NCI-H2171 treated with DMSO at 0.1 percent for 48 hours (cell line): ENCODE data around the gene RIPPLY1.
"Not testable (repeated sequence)": the region's sequence is repeated elsewhere in the genome, so short reads cannot be mapped to it uniquely, and the experiment has no call there.

Experiments
- DNase-seq: peaks from one replicate; lab custom pipeline; 2025; lab: John Stamatoyannopoulos, UW

The RIPPLY1 gene

DNA sequence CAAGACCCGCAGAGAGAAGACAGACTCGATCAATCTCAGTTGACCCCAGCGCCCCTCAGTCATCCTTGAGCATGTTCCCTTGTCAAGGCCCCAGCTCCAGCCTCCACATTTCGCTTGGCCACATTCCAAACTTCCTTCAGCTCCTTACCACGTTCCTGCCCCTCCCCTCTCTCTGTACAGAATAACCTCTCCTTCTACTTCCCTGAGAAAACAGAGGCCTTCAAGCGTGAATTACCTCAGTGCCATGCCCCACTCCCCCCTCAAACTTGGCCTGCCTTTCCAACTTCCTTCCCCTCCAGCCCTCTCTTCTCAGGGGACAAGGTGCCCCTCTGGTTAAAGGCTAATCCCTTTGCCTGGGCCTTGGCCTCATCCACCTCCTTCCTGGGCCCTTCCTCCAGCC lies 3.2 kb upstream of the RIPPLY1 start:
- no peak for DNase-seq

DNA sequence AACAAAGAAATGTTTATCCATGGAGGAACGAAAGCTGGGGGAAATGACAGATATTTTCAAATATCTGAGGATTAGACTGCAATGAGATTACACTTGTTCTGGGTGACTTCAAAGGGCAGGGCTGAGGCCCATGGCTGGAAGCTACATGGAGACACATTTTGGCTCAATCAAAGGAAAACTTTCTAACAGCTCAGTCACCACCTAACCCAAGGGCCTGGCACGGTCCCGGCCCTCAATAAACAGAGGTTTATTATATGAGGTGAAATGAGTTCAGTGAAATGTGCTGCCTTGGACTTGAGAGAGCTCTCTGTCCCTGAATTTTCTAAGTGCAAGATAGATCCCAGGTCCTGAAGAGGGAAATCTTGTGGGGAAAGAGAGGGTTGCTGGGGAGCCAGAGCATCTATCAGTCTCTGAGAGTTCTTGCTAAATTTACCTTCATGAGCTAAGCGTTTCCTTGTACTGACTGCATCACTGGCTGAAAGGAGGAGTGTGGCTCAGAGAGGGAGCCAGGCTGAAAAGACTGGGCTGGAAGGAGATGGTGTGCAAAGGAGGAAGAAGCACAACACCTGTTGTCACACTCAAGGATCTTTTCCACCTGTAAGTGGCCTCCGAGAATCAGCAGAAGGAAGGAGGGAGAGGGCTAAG lies 2.0 kb upstream of the RIPPLY1 start:
- DNase-seq = no peak

DNA sequence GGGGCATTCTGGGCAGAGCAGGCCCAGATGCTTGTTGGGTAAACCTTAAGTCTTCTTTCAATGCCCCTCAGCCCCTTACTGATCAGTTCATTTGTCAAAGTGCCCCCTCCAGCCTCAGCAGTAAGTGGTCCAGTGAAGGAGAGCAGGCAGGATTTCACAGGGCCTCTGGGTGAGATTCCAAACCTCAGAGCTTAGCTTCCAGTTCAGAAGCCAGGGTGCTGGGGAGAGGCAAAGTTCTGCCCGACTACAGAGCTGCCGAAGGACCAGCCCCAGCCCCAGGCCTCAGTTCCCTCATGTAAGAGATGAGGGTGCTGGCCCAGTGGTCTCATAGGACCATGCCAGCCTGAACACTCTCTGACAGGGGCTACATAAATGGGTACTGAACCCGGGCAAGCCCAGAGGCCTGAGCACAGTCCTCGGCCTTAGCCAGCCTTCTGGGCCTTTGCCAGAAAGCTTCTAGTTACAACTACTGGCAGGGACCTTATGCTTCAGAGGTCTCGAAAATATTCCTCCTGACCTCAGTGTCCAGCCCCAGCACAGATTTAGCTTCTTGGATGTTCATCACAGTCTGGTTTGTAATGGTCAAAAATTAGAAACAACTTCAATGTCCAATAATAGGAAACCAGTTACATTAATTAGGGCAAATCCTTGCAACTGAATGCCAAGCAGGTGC lies 851 bp upstream of the RIPPLY1 start:
- DNase-seq = no peak

GRCh38 chrX:106902684-106903083 lies 457 bp downstream of the RIPPLY1 start:
- DNase-seq = no peak

DNA sequence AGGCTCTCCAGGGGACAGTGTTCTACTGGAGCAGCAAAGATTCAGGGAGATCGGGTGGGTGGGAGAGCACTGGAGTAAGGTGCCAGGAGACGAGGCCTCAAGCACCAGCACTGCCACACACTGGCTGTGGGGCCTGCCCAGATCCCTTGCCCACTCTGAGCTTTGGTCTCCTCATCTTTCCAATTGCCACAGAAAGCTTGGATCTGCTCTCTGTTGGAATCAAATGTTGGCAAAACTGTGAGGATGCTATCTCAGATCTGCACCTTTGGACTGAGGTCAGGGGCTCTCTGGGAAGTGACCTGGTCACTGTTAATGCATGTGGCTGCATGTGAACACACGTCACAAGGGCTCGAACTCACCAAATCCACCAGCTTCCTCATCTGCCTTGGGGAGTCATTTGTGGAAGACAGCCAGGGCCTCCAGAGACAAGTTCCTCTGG lies 1.3 kb downstream of the RIPPLY1 start:
- DNase-seq = no peak

GRCh38 chrX:106901341-106901740 lies 1.8 kb downstream of the RIPPLY1 start:
- no peak for DNase-seq

DNA sequence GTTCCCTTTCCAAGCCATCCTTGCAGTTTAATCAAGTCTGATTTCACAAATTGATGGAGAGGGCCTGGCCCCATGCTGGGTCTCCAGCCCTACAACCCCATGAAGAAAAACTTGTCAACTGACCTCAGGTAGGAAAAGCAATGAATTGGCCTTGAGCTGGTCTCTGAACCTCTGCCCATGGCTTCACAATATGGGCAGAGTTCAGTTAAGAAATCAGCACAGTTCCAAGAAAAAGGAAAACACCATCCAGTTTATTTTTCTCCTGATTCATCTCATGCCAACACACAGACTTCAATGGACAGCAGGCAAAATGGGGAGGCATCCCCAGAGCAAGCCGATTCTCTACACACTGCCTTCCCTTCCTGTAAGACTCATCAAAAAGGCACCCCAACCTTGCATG lies 3.3 kb downstream of the RIPPLY1 start:
- DNase-seq = no peak

DNA sequence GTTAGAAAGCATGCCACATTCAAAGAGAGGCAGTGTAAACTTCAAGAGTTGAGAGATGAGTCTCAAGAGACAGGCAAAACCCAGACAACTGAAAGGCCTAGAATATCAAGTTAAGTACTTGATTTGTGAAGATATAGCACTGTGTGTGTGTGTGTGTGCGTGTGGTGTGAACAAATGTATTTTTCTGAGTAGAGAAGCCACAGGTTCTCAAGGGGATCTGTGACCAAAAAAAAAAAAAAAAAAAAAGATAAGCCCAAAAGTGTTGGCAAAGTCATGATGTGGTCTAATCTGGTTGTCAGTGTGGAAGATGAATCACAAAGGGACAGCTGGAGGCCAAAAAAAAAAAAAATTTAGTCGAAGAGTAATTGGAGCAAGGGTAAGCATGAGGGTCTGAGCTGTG lies 3.9 kb downstream of the RIPPLY1 start:
- DNase-seq = no peak

GRCh38 chrX:106898462-106898861 lies 4.7 kb downstream of the RIPPLY1 start:
- peak; percentile 5 for DNase-seq

DNA sequence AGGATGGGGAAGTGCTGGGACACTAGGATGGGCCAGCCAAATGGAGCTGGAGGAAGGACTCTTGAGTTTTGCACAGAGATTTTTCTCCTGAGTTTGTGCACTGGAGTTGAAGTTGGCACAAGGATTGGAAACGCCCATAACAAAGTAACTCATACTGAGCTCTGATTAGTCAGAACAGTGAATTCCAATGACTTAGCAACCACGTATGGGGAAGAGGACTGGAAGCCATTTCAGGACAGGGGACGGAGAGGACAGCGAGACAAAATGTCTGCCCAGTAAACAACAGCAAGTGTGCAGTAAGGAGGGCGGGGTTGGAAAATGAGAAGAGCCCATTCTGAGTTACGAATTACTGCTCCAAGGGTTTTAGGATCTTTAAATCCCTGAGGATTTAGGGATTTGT lies 5.9 kb downstream of the RIPPLY1 start:
- DNase-seq = no peak

DNA sequence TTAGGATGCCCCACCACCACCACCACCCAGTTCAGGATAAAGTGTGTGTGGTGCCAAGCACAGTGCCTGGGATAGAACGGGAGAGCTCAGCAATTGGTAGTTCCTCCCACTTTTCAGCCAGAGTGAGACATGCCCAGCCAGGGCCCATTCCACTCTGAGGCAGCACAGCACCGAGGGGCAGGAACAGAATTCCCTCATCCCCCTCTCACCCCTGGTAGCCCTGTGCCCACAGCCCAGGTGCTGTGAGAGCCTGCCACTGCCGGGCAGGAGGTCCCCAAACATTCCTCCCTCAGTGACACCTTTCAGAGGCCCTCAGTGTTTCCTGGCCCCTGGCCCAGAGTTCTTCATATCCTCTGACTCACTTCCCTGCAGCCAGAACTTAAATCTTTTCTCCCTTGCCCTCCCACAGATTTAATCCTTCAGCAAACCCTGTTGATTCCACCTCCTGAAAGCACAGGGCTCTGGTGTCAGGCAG lies 8.1 kb downstream of the RIPPLY1 start:
- DNase-seq = no peak

- peak; percentile 61 for DNase-seq
These were observed 8.7 kb downstream of the RIPPLY1 start for GRCh38 chrX:106894392-106894909.

DNA sequence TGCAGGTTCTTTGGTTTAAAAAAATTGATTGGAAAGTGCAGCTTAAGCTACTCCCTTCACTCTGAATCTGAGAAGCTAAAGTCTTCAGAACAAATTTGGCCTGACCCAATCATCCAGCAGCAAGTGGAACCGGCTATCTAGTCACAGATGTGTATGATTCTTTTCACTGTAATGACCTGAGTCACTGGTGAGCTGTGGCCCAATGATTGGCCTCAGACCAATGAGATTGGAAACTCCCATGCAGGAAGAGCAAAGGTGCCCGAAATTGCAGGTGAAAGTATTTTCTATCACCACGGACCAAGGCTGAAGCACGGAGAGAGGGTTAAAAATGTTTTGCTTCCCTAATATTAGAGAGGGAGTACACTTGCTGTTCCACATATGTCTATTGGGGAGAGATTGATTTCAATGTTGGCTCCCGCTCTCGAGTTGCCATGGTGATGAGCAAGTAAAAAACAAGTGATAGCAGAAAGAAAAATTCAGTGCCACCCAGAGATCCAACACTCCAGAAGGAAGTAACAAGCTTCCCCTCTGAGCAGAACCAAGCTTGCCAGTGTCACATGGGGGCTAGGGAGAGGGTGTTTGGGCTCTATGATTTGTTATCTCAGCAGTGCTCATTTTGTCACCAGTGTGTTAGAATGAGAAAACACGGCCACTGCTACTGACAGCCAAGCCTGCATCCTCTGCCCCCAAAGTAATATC lies 11.2 kb downstream of the RIPPLY1 start:
- DNase-seq = peak; percentile 75

GRCh38 chrX:106889468-106889867 lies 13.7 kb downstream of the RIPPLY1 start:
- DNase-seq = no peak

GRCh38 chrX:106875151-106875550 lies 28.0 kb downstream of the RIPPLY1 start:
- DNase-seq = no peak

GRCh38 chrX:106874075-106874474 lies 29.1 kb downstream of the RIPPLY1 start:
- DNase-seq = peak; percentile 22

- not testable (repeated sequence) for DNase-seq
These were observed 30.3 kb downstream of the RIPPLY1 start for GRCh38 chrX:106872796-106873195.

DNA sequence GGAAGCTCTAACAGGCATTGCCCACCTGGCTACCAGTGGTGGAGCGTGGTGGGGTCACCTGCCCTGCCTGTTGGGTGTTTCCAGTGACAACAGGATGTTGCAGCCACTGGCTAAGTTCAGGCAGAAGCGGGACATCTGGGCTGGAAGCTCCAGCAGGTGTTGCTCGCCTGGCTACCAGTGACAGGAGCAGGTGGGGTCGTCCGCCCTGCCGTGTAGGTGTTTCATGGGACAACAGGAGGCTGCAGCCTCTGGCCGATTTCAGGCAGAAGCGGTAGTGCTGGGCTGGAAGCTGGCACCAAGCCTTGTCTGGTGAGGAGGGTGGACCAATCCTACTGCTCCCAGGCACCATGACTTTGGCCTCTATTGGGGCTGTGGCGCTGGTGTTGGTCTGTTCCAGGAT lies 39.4 kb downstream of the RIPPLY1 start:
- DNase-seq = no peak

GRCh38 chrX:106862972-106863688 lies 40.0 kb downstream of the RIPPLY1 start:
- peak; percentile 22 for DNase-seq
